HCT116 (cell line): ENCODE results near the gene GARS1. TPM values are rescaled to one million over a fixed set of nuclear protein-coding genes. Genes with fewer than 3 reads are reported as not detected.

ENCODE experiments used
- ATAC-seq: fragments of 200-7000 bp; cut with Tn5 transposase; 2 replicates; pipeline ENCODE4 v1.9.1; 2020; ENCODE audit warnings: mild to moderate bottlenecking, moderate library complexity
- BruUV-seq: library from RNA; stranded (reverse); fragments of 400-500 nt; replicated peaks from 2 replicates; lab custom pipeline; 2021; lab: Mats Ljungman, UMichigan
- CTCF ChIA-PET: fragments of 300-600 bp; sonication (Branson Sonifier 250); formaldehyde crosslinking; loops from one replicate; lab custom pipeline; 2021; ENCODE audit warnings: antibody characterized with exemption; lab: Charles Lee
- POLR2A ChIA-PET: fragments of 300-600, 350-600 bp; sonication (Branson Sonifier 250); formaldehyde crosslinking; loops from one replicate; lab custom pipeline; 2021; ENCODE audit warnings: antibody characterized with exemption; lab: Charles Lee
- RAD21 ChIA-PET, 2 experiments: fragments of 300-600 bp; sonication (Branson Sonifier 250); formaldehyde crosslinking; loops; one replicate each; lab custom pipeline; 2023; ENCODE audit warnings: low total read pairs in 2 of 2; ENCODE audit not compliant: uncharacterized antibody in 2 of 2, unreplicated experiment in 2 of 2, low non-redundant PET in 1 of 2; lab: Charles Lee
- DNase-seq: peaks from one replicate; pipeline ENCODE4 v3.0.0-alpha.2; 2010; ENCODE audit warnings: low read depth, low spot score
- H2AFZ ChIP-seq: fragments of 200-600 bp; shearing (Covaris generic), sonication (generic); 2 replicates; pipeline ENCODE4 v1.6.1; 2017; ENCODE audit warnings: low read depth, mixed run types, mixed read lengths, antibody characterized with exemption, low read length; ENCODE audit not compliant: poor library complexity, severe bottlenecking
- H3K27ac ChIP-seq: 2 replicates; pipeline ENCODE4 v1.5.1; 2012; ENCODE audit warnings: low read depth, low read length
- H3K27me3 ChIP-seq: fragments of 200-600 bp; sonication (generic); 2 replicates; pipeline ENCODE4 v1.6.1; 2016; ENCODE audit warnings: mixed run types, low read length, mixed read lengths; ENCODE audit not compliant: insufficient read depth
- H3K36me3 ChIP-seq, 2 experiments: fragments of 200-500 bp in 1 of 2; fragments of 200-600 bp in 1 of 2; sonication (Bioruptor generic) in 1 of 2; sonication (generic) in 1 of 2; 2 replicates each; pipeline versions ENCODE4 v1.5.1 to v1.6.1; 2014 to 2016; ENCODE audit warnings: low read length in 2 of 2, inconsistent platforms in 1 of 2, mixed read lengths in 1 of 2, mixed run types in 1 of 2; ENCODE audit not compliant: insufficient read depth in 2 of 2, control insufficient read depth in 1 of 2
- H3K4me1 ChIP-seq, 2 experiments: fragments of 200-600 bp in 1 of 2; sonication (generic) in 1 of 2; 2 replicates each; pipeline versions ENCODE4 v1.5.1 to v1.6.1; 2012 to 2017; ENCODE audit warnings: low read length in 2 of 2, inconsistent platforms in 1 of 2, mild to moderate bottlenecking in 1 of 2, mixed read lengths in 1 of 2, mixed run types in 1 of 2, moderate library complexity in 1 of 2; ENCODE audit not compliant: insufficient read depth in 2 of 2, control insufficient read depth in 1 of 2
- H3K4me2 ChIP-seq: fragments of 200-600 bp; sonication (generic); 2 replicates; pipeline ENCODE4 v1.6.1; 2017; ENCODE audit warnings: mixed run types, low read length, mixed read lengths
- H3K4me3 ChIP-seq, 2 experiments: fragments of 200-600 bp in 1 of 2; sonication (generic) in 1 of 2; replicated peaks in 1 of 2; 2 replicates each; pipeline ENCODE4 v1.5.1; 2011 to 2016; ENCODE audit warnings: low read length in 2 of 2, control low read depth in 1 of 2, low read depth in 1 of 2, mild to moderate bottlenecking in 1 of 2, mixed read lengths in 1 of 2, mixed run types in 1 of 2
- H3K79me2 ChIP-seq: fragments of 200-600 bp; sonication (generic); 2 replicates; pipeline ENCODE4 v1.6.1; 2017; ENCODE audit warnings: mild to moderate bottlenecking, mixed run types, low read length, moderate library complexity, mixed read lengths; ENCODE audit not compliant: insufficient read depth
- H3K9ac ChIP-seq: fragments of 200-600 bp; sonication (generic); 2 replicates; pipeline ENCODE4 v1.6.1; 2016; ENCODE audit warnings: low read length, mixed read lengths
- H3K9me2 ChIP-seq: fragments of 200-600 bp; sonication (generic), shearing (Covaris generic); 2 replicates; pipeline ENCODE4 v1.6.1; 2017; ENCODE audit warnings: mixed run types, mild to moderate bottlenecking, moderate library complexity; ENCODE audit not compliant: insufficient read depth
- H3K9me3 ChIP-seq, 2 experiments: fragments of 200-500 bp in 1 of 2; fragments of 200-600 bp in 1 of 2; sonication (Bioruptor generic) in 1 of 2; sonication (generic) in 1 of 2; 2 replicates each; pipeline ENCODE4 v1.6.1; 2014 to 2017; ENCODE audit warnings: low read length in 2 of 2, mixed read lengths in 2 of 2, inconsistent platforms in 1 of 2, low read depth in 1 of 2, mild to moderate bottlenecking in 1 of 2, mixed run types in 1 of 2, moderate library complexity in 1 of 2; ENCODE audit not compliant: control insufficient read depth in 1 of 2, insufficient read depth in 1 of 2
- H4K20me1 ChIP-seq: fragments of 200-600 bp; sonication (generic), shearing (Covaris generic); 2 replicates; pipeline ENCODE4 v1.6.1; 2017; ENCODE audit warnings: mixed run types, mild to moderate bottlenecking, moderate library complexity; ENCODE audit not compliant: insufficient read depth
- JUND ChIP-seq: IDR thresholded peaks from 2 replicates; pipeline ENCODE4 v1.6.1; 2012
- POLR2AphosphoS5 ChIP-seq: IDR thresholded peaks from 2 replicates; pipeline ENCODE4 v1.6.1; 2011; ENCODE audit warnings: mild to moderate bottlenecking, low read depth, low read length, moderate library complexity
- ZBTB33 ChIP-seq: IDR thresholded peaks from 2 replicates; pipeline ENCODE4 v1.6.1; 2011; ENCODE audit warnings: mild to moderate bottlenecking, low read length, moderate library complexity; ENCODE audit not compliant: insufficient replicate concordance; ENCODE audit errors: extremely low read depth
- intact Hi-C: fragments of 100-400 bp; cut with micrococcal nuclease; formaldehyde crosslinking; loops from 2 replicates; pipeline ENCODE4 v1.10.0; 2022
- total RNA-seq: library from RNA; stranded (reverse); gene quantifications from one replicate; pipeline ENCODE4 v1.2.1, GENCODE V29; 2021; ENCODE audit not compliant: unreplicated experiment
- TF ChIP-seq, protein P1 (sequence below), 3 experiments: fragments of 200-600 bp in 1 of 3; sonication (generic) in 1 of 3; IDR thresholded peaks in 2 of 3; conservative IDR thresholded peaks in 1 of 3; 2 replicates each; pipeline ENCODE4 v1.5.1; 2012 to 2017; ENCODE audit warnings: low read depth in 2 of 3, low read length in 2 of 3, antibody characterized with exemption in 1 of 3, borderline replicate concordance in 1 of 3, control low read depth in 1 of 3, mild to moderate bottlenecking in 1 of 3, mixed read lengths in 1 of 3, mixed run types in 1 of 3, moderate library complexity in 1 of 3; ENCODE audit not compliant: insufficient read depth in 1 of 3

Gene GARS1
- total RNA-seq, 1 experiment from 2014 or later: 329 TPM

DNA sequence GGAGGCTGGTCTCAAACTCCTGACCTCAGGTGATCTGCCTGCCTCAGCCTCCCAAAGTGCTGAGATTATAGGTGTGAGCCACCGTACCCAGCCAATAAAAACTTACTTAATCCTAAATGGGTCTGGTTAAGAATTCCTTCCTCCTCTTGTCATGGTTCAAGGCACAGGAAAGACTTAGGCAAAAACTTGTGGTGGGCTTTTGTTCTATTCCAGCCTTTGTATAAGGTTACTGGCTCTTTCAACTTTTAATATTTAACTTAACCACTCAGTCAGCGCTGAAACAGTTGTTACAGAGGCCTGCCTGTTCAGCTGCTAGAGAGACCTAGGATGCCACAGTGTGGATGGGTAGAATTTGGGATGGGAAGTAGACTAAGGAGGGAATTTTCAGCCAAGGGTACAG, 28.1 kb upstream of the GARS1 start:
- peaks cover 15 to 24% of the 10 kb centered on the region in 2 experiments for H3K4me1 ChIP-seq
- no peaks in the 10 kb centered on the region for H3K9me2 ChIP-seq
- no peaks in the 10 kb centered on the region for H3K9me3 ChIP-seq
- no peak overlapping the region for H2AFZ ChIP-seq
- no peak overlapping the region for H3K4me2 ChIP-seq
- H3K79me2 ChIP-seq: no peaks in the 10 kb centered on the region
- ChIA-PET RAD21 (no interaction called here), CTCF (no interaction called here), POLR2A (no interaction called here)
- ATAC-seq: no peak
- H3K36me3 ChIP-seq: 0 out of 4 replicates have a peak, but pooled peaks cover 0 to 8% of the 10 kb centered on the region in 2 experiments
- H4K20me1 ChIP-seq: no peaks in the 10 kb centered on the region
- H3K27me3 ChIP-seq: no peaks in the 10 kb centered on the region
- H3K27ac ChIP-seq: no peak overlapping the region
- no peak overlapping the region for H3K4me3 ChIP-seq
- intact Hi-C loops: loop anchor here (10.0 kb wide), 1 partner anchor 502 kb away; no protein-coding TSS in a partner anchor
- no TSS peak for BruUV-seq
- no peak overlapping the region for H3K9ac ChIP-seq
- no peak for TF ChIP-seq ZBTB33
- TF ChIP-seq, protein P1, sequence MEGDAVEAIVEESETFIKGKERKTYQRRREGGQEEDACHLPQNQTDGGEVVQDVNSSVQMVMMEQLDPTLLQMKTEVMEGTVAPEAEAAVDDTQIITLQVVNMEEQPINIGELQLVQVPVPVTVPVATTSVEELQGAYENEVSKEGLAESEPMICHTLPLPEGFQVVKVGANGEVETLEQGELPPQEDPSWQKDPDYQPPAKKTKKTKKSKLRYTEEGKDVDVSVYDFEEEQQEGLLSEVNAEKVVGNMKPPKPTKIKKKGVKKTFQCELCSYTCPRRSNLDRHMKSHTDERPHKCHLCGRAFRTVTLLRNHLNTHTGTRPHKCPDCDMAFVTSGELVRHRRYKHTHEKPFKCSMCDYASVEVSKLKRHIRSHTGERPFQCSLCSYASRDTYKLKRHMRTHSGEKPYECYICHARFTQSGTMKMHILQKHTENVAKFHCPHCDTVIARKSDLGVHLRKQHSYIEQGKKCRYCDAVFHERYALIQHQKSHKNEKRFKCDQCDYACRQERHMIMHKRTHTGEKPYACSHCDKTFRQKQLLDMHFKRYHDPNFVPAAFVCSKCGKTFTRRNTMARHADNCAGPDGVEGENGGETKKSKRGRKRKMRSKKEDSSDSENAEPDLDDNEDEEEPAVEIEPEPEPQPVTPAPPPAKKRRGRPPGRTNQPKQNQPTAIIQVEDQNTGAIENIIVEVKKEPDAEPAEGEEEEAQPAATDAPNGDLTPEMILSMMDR (IDR thresholded peaks at IDR 0.05 in 2 of 3, conservative IDR thresholded peaks at IDR 0.05 in 1 of 3; ENCODE audit: borderline replicate concordance in 1 of 3, insufficient read depth in 1 of 3, low read depth in 2 of 3, low read length in 2 of 3): no peak
- no peak for TF ChIP-seq POLR2AphosphoS5
- no peak for TF ChIP-seq JUND
- no peak for DNase-seq
